HUES48 (cell line): ENCODE measurements around the gene DUS1L.

ENCODE experiments used
- H3K27ac ChIP-seq: one replicate; pipeline ENCODE4 v1.7.0; 2013; ENCODE audit warnings: low read depth, low read length, inconsistent platforms
- H3K27me3 ChIP-seq: 2 replicates; pipeline ENCODE4 v1.6.1; 2013; ENCODE audit warnings: mild to moderate bottlenecking, low read length; ENCODE audit not compliant: control insufficient read depth, insufficient read depth
- H3K36me3 ChIP-seq: 2 replicates; pipeline ENCODE4 v1.6.1; 2013; ENCODE audit warnings: low read length; ENCODE audit not compliant: control insufficient read depth, insufficient read depth
- H3K4me1 ChIP-seq: 2 replicates; pipeline ENCODE4 v1.6.1; 2013; ENCODE audit warnings: mild to moderate bottlenecking, low read length; ENCODE audit not compliant: control insufficient read depth, insufficient read depth
- H3K4me3 ChIP-seq: 2 replicates; pipeline ENCODE4 v1.5.1; 2013; ENCODE audit warnings: mild to moderate bottlenecking, low read depth, low read length
- H3K9ac ChIP-seq: 2 replicates; pipeline ENCODE4 v1.6.1; 2013; ENCODE audit warnings: mild to moderate bottlenecking, low read depth, low read length, moderate library complexity
- H3K9me3 ChIP-seq: 2 replicates; pipeline ENCODE4 v1.6.1; 2013; ENCODE audit warnings: low read length; ENCODE audit not compliant: control insufficient read depth, insufficient read depth

Gene DUS1L

GRCh38 chr17:82011617-82012187 lies 53.9 kb downstream of the DUS1L start:
- Histone ChIP-seq H3K27ac (no peak overlapping the region), H3K9me3 (no peaks in the 10 kb centered on the region), H3K36me3 (no peaks in the 10 kb centered on the region), H3K4me1 (no peaks in the 10 kb centered on the region), H3K27me3 (no peaks in the 10 kb centered on the region), H3K9ac (no peak overlapping the region), H3K4me3 (no peak overlapping the region)

- Histone ChIP-seq H3K4me1 (no peaks in the 10 kb centered on the region), H3K27me3 (no peaks in the 10 kb centered on the region), H3K27ac (no peak overlapping the region), H3K9ac (no peak overlapping the region), H3K4me3 (no peak overlapping the region), H3K36me3 (no peaks in the 10 kb centered on the region), H3K9me3 (no peaks in the 10 kb centered on the region)
These were observed 54.8 kb downstream of the DUS1L start for GRCh38 chr17:82010575-82011525.

- H3K4me1 ChIP-seq, result no peaks in the 10 kb centered on the region
These were observed 56.2 kb downstream of the DUS1L start for GRCh38 chr17:82009413-82009812.

GRCh38 chr17:82008941-82009405 lies 56.6 kb downstream of the DUS1L start:
- no peaks in the 10 kb centered on the region for H3K9me3 ChIP-seq

More at GRCh38 chr17:82009413-82009812, 56.2 kb downstream of the DUS1L start:
- Histone ChIP-seq H3K27ac (no peak overlapping the region), H3K36me3 (no peaks in the 10 kb centered on the region), H3K9me3 (no peaks in the 10 kb centered on the region), H3K27me3 (no peaks in the 10 kb centered on the region), H3K4me3 (no peak overlapping the region), H3K9ac (no peak overlapping the region)

GRCh38 chr17:82008258-82008940 lies 57.2 kb downstream of the DUS1L start:
- no peaks in the 10 kb centered on the region for H3K9me3 ChIP-seq
- no peaks in the 10 kb centered on the region for H3K4me1 ChIP-seq
- H3K9ac ChIP-seq, result no peak overlapping the region
- H3K36me3 ChIP-seq, result no peaks in the 10 kb centered on the region
- no peaks in the 10 kb centered on the region for H3K27me3 ChIP-seq
- no peak overlapping the region for H3K4me3 ChIP-seq
- no peak overlapping the region for H3K27ac ChIP-seq

More at GRCh38 chr17:82008941-82009405, 56.6 kb downstream of the DUS1L start:
- Histone ChIP-seq H3K27me3 (no peaks in the 10 kb centered on the region), H3K4me3 (no peak overlapping the region), H3K9ac (no peak overlapping the region), H3K36me3 (no peaks in the 10 kb centered on the region), H3K4me1 (no peaks in the 10 kb centered on the region), H3K27ac (no peak overlapping the region)
